ENCODE measurements around the gene WNT7A.

- TF ChIP-seq CTCF (IDR thresholded peaks at IDR 0.05; ENCODE audit: low read length): no peak
- TF ChIP-seq EZH2 (optimal IDR thresholded peaks at IDR 0.05; ENCODE audit: low read depth, low read length): no peak
- TF ChIP-seq EZH2phosphoT487 (IDR thresholded peaks at IDR 0.05; ENCODE audit: low read length): no peak
Observed at GRCh38 chr3:13887495-13888300, 7.8 kb upstream of the WNT7A start.
